Astrocyte (in vitro differentiated cells and primary cell): ENCODE measurements around the gene CYP46A1. TPM values are rescaled to one million over a fixed set of nuclear protein-coding genes. Genes with fewer than 3 reads are reported as not detected.

Experiments
- DNase-seq: peaks from one replicate; pipeline ENCODE4 v3.0.0-alpha.2; 2010; ENCODE audit warnings: low read depth
- FAIRE-seq: peaks from 2 replicates; lab custom pipeline; 2011; peaks lifted over from hg19 to GRCh38; lab: Jason Lieb, UNC
- H2AFZ ChIP-seq: 2 replicates; pipeline ENCODE4 v1.6.0; 2012; ENCODE audit warnings: low read depth, low read length, inconsistent platforms
- H3K27ac ChIP-seq: 2 replicates; pipeline ENCODE4 v1.5.1; 2011; ENCODE audit warnings: low read depth, low read length, inconsistent platforms
- H3K27me3 ChIP-seq: 2 replicates; pipeline ENCODE4 v1.6.0; 2011; ENCODE audit warnings: low read length, inconsistent platforms; ENCODE audit not compliant: insufficient read depth
- H3K36me3 ChIP-seq: 2 replicates; pipeline ENCODE4 v1.5.1; 2011; ENCODE audit warnings: low read length, inconsistent platforms; ENCODE audit not compliant: insufficient read depth
- H3K4me1 ChIP-seq: 2 replicates; pipeline ENCODE4 v1.5.1; 2011; ENCODE audit warnings: low read length, inconsistent platforms; ENCODE audit not compliant: insufficient read depth
- H3K4me2 ChIP-seq: 2 replicates; pipeline ENCODE4 v1.6.0; 2012; ENCODE audit warnings: low read length, inconsistent platforms
- H3K4me3 ChIP-seq: 2 replicates; pipeline ENCODE4 v1.5.1; 2011; ENCODE audit warnings: low read depth, mild to moderate bottlenecking, low read length, inconsistent platforms; ENCODE audit not compliant: insufficient read depth
- H3K79me2 ChIP-seq: 2 replicates; pipeline ENCODE4 v1.6.0; 2012; ENCODE audit warnings: mild to moderate bottlenecking, low read length, inconsistent platforms; ENCODE audit not compliant: insufficient read depth
- H3K9ac ChIP-seq: 2 replicates; pipeline ENCODE4 v1.6.0; 2012; ENCODE audit warnings: mild to moderate bottlenecking, low read length, inconsistent platforms
- H3K9me3 ChIP-seq: 2 replicates; pipeline ENCODE4 v1.5.1; 2012; ENCODE audit warnings: low read depth, mild to moderate bottlenecking, low read length, inconsistent platforms; ENCODE audit not compliant: insufficient read depth
- H4K20me1 ChIP-seq: 2 replicates; pipeline ENCODE4 v1.6.0; 2012; ENCODE audit warnings: low read length, inconsistent platforms; ENCODE audit not compliant: insufficient read depth
- H3K27ac Mint-ChIP-seq: one replicate; pipeline ENCODE4 v1.8.0; 2021; ENCODE audit warnings: mild to moderate bottlenecking, mixed read lengths; ENCODE audit not compliant: unreplicated experiment
- H3K27me3 Mint-ChIP-seq: one replicate; pipeline ENCODE4 v1.8.0; 2021; ENCODE audit warnings: low read depth, mixed read lengths; ENCODE audit not compliant: unreplicated experiment
- H3K36me3 Mint-ChIP-seq: one replicate; pipeline ENCODE4 v1.8.0; 2021; ENCODE audit warnings: low read depth, mixed read lengths; ENCODE audit not compliant: unreplicated experiment
- H3K4me1 Mint-ChIP-seq: one replicate; pipeline ENCODE4 v1.8.0; 2021; ENCODE audit warnings: low read depth, mixed read lengths; ENCODE audit not compliant: unreplicated experiment
- H3K4me3 Mint-ChIP-seq: one replicate; pipeline ENCODE4 v1.8.0; 2021; ENCODE audit warnings: mild to moderate bottlenecking, moderate library complexity, mixed read lengths; ENCODE audit not compliant: unreplicated experiment
- H3K9me3 Mint-ChIP-seq: one replicate; pipeline ENCODE4 v1.8.0; 2021; ENCODE audit warnings: mild to moderate bottlenecking, mixed read lengths; ENCODE audit not compliant: unreplicated experiment
- EZH2 ChIP-seq: IDR thresholded peaks from 2 replicates; pipeline ENCODE4 v1.6.1; 2012; ENCODE audit warnings: mild to moderate bottlenecking, low read length, inconsistent platforms; ENCODE audit not compliant: insufficient read depth
- total RNA-seq: library from RNA; stranded (reverse); gene quantifications from 2 replicates; pipeline ENCODE4 v1.2.1, GENCODE V29; 2021
- TF ChIP-seq, protein P1 (sequence below): IDR thresholded peaks from 2 replicates; pipeline ENCODE4 v1.5.1; 2011; ENCODE audit warnings: low read depth, mild to moderate bottlenecking, inconsistent platforms, low read length, moderate library complexity; ENCODE audit not compliant: insufficient read depth

Gene CYP46A1
- total RNA-seq, 1 donor from 2014 or later = 0.52 TPM

DNA sequence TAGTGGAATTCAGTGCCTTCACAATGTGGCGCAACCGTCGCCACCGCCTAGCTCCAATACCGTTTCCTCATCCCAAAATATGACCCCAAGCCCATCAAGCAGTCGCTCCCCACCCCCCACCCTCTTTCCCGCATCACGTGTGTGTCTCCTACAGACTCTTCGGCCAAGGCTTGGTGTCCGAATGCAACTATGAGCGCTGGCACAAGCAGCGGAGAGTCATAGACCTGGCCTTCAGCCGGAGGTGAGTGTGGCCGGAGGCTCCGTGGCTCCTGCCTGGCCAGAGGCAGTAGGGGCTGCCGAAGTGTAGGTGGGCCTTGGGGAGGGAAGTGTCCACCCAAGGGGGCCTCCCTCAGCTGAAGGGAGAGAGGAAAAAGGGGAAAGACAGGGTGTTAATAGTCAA is 15.8 kb downstream of the CYP46A1 start:
- Histone ChIP-seq H3K36me3 (no peaks in the 10 kb centered on the region), H3K9ac (no peak overlapping the region), H3K27me3 (no peaks in the 10 kb centered on the region), H3K4me3 (no peak overlapping the region), H3K4me1 (no peaks in the 10 kb centered on the region), H3K79me2 (no peaks in the 10 kb centered on the region), H2AFZ (no peak overlapping the region), H3K27ac (no peak overlapping the region), H3K9me3 (peaks cover 9% of the 10 kb centered on the region), H4K20me1 (no peaks in the 10 kb centered on the region), H3K4me2 (no peak overlapping the region)
- Mint-ChIP-seq H3K4me3 (no peak overlapping the region), H3K4me1 (no peaks in the 10 kb centered on the region), H3K27me3 (peaks cover 8% of the 10 kb centered on the region), H3K36me3 (peaks cover 7% of the 10 kb centered on the region), H3K27ac (no peak overlapping the region), H3K9me3 (peaks cover 11% of the 10 kb centered on the region)
- DNase-seq = no peak
- no peak for TF ChIP-seq EZH2
- TF ChIP-seq, protein P1, sequence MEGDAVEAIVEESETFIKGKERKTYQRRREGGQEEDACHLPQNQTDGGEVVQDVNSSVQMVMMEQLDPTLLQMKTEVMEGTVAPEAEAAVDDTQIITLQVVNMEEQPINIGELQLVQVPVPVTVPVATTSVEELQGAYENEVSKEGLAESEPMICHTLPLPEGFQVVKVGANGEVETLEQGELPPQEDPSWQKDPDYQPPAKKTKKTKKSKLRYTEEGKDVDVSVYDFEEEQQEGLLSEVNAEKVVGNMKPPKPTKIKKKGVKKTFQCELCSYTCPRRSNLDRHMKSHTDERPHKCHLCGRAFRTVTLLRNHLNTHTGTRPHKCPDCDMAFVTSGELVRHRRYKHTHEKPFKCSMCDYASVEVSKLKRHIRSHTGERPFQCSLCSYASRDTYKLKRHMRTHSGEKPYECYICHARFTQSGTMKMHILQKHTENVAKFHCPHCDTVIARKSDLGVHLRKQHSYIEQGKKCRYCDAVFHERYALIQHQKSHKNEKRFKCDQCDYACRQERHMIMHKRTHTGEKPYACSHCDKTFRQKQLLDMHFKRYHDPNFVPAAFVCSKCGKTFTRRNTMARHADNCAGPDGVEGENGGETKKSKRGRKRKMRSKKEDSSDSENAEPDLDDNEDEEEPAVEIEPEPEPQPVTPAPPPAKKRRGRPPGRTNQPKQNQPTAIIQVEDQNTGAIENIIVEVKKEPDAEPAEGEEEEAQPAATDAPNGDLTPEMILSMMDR = no peak
- FAIRE-seq = no peak

DNA sequence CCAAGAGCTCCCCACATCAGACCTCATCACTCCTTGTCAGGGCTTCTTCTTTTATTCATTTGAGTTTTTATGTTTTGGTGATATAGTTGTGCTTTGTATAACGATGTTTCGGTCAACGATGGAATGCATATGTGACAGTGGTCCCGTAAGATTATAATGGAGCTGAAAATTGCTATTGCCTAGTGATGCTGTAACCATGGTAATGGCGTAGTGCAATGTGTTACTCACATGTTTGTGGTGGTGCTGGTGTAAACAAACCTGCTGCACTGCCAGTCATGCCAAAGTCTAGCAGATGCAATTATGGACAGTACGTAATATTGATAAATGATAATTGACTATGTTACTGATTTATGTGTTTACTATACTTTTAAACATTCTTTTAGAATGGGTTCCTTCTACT is 16.3 kb downstream of the CYP46A1 start:
- Histone ChIP-seq H3K9me3 (peaks cover 9% of the 10 kb centered on the region), H3K36me3 (no peaks in the 10 kb centered on the region), H3K79me2 (no peaks in the 10 kb centered on the region), H3K27ac (no peak overlapping the region), H3K9ac (no peak overlapping the region), H3K27me3 (no peaks in the 10 kb centered on the region), H4K20me1 (no peaks in the 10 kb centered on the region), H3K4me2 (no peak overlapping the region), H2AFZ (no peak overlapping the region), H3K4me1 (no peaks in the 10 kb centered on the region), H3K4me3 (no peak overlapping the region)
- TF ChIP-seq, protein P1 = no peak
- no peak for TF ChIP-seq EZH2
- FAIRE-seq = no peak
- peaks cover 7% of the 10 kb centered on the region for H3K36me3 Mint-ChIP-seq
- H3K9me3 Mint-ChIP-seq = peaks cover 11% of the 10 kb centered on the region
- H3K4me1 Mint-ChIP-seq = no peaks in the 10 kb centered on the region
- no peak for DNase-seq
- no peak overlapping the region for H3K4me3 Mint-ChIP-seq
- no peak overlapping the region for H3K27ac Mint-ChIP-seq
- H3K27me3 Mint-ChIP-seq = peaks cover 8% of the 10 kb centered on the region

DNA sequence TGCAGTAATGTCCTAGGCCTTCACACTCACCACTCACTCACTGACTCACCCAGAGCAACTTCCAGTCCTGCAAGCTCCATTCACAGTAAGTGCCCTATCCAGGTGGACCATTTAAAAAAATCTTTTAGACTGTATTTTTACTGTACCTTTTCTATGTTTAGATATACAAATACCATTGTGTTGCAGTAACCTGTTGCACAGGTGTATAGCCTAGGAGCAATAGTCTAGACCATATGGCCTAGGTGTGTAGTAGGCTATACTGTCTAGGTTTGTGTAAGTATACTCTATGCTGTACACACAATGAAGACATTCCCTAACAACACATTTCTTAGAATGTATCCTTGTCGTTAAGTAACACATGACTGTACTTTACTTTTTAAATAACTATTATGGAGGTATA is 17.2 kb downstream of the CYP46A1 start:
- Histone ChIP-seq H3K4me2 (no peak overlapping the region), H3K79me2 (no peaks in the 10 kb centered on the region), H3K27ac (no peak overlapping the region), H2AFZ (no peak overlapping the region), H4K20me1 (no peaks in the 10 kb centered on the region), H3K27me3 (no peaks in the 10 kb centered on the region), H3K4me3 (no peak overlapping the region), H3K36me3 (no peaks in the 10 kb centered on the region), H3K9me3 (peaks cover 9% of the 10 kb centered on the region), H3K4me1 (no peaks in the 10 kb centered on the region), H3K9ac (no peak overlapping the region)
- peaks cover 8% of the 10 kb centered on the region for H3K27me3 Mint-ChIP-seq
- H3K9me3 Mint-ChIP-seq = peaks cover 14% of the 10 kb centered on the region
- H3K27ac Mint-ChIP-seq = no peak overlapping the region
- no peaks in the 10 kb centered on the region for H3K4me1 Mint-ChIP-seq
- TF ChIP-seq, protein P1 = no peak
- TF ChIP-seq EZH2 = no peak
- no peak for FAIRE-seq
- DNase-seq = no peak
- peaks cover 7% of the 10 kb centered on the region for H3K36me3 Mint-ChIP-seq
- no peak overlapping the region for H3K4me3 Mint-ChIP-seq
